COLO668 (cell line): ENCODE data around the gene DCUN1D3.

Experiments
- DNase-seq: peaks from one replicate; lab custom pipeline; 2025; ENCODE audit not compliant: unreplicated experiment; lab: John Stamatoyannopoulos, UW

The DCUN1D3 gene

DNA sequence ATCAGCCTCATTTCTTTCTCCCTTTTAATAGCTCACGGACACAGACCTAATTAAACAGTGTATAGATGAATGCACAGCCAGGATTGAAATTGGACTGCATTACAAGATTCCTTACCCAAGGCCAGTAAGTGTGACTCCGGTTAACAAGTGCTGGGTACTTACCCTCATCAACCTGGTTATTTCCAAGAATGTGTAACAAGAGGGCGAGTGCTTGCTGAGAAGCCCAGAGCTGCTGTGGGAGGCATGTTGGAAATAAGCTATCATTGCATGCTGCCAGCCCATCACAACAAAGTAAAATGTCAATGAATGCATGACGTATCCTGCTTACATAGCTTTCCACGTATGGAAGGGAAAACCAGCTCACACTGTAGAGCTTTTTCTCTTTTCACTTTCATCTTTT lies 19.9 kb upstream of the DCUN1D3 start:
- DNase-seq: no peak

DNA sequence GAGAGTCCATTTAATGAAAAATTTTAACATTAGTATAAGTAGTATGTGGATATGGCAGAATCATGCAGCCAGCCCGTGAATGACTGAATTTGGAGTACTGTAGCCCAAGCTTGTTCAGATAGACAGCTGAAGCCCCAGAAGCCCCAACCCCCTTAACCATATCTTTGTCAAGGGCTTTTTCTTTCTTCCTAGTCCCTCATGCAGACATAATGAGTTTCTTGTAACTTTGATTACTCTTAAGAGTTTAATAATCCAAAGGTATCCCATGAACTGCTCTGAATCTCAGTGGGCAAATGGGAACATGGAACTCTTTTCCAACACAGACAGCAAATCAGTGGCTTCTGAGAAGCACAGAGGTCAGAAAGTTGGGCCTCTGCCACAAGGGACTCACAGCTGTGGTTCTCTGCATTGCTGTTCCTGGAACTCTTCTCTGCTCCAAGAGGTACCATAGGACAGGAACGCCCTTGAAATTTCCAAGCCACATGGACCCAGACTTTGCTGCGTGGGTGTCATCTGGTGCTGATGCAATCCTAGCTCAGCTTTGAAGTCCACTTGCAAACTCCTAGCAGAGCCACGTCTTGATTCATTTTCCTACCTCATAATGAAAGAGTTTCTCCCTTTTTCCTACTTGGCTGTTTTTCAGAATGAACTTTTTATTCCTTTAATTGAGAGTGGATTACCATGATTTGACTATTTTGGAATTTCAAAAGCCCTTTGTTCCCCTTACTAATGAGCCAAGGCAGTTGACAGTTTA lies 18.5 kb upstream of the DCUN1D3 start:
- DNase-seq: no peak

GRCh38 chr16:20916942-20917341 lies 16.8 kb upstream of the DCUN1D3 start:
- DNase-seq: no peak

- no peak for DNase-seq
Observed at GRCh38 chr16:20916289-20916688, 16.1 kb upstream of the DCUN1D3 start.

DNA sequence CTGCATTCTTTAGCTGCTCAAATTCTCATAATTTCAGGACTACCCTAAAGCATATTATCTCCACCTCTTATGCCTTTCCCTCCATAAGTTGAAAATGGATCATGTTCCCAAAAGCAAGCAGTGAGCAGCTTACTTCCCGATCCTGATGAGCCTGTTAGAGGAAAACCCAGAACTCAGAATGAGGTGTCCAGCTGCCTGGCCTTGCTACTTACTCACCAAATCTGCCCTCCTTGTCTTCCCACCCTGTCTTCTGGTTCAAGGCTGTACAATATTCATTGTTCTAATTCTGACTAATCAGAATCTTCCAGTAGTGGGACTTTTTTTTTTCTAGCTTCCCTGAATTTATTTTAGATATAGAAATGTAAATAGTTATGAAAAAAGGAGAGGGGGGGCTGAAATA lies 11.2 kb upstream of the DCUN1D3 start:
- DNase-seq: no peak

DNA sequence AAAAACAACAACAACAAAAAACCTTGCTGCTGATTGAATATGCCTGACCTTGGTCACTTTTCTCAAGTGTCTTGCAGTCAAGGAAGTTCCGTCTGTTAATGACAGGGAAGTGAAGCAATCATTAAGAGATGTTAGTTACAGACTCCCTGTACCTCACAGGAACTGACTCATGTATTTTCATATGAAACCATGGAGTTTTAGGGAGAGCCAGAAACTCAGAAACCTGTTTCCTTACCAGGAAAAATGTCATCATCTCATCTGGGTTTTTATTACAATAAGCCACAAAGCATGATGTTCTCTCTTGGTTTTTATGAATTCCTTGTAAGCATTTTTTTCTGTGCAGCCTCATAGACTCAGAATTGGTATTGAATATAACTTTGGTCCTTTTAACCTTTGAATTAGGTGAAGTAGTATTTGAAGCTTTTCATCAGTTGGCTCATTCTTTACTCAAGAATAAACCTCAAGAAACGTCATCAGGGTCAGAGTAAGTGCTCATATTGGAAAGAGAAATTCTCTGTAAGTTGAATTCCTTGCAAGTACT lies 10.7 kb upstream of the DCUN1D3 start:
- no peak for DNase-seq

DNA sequence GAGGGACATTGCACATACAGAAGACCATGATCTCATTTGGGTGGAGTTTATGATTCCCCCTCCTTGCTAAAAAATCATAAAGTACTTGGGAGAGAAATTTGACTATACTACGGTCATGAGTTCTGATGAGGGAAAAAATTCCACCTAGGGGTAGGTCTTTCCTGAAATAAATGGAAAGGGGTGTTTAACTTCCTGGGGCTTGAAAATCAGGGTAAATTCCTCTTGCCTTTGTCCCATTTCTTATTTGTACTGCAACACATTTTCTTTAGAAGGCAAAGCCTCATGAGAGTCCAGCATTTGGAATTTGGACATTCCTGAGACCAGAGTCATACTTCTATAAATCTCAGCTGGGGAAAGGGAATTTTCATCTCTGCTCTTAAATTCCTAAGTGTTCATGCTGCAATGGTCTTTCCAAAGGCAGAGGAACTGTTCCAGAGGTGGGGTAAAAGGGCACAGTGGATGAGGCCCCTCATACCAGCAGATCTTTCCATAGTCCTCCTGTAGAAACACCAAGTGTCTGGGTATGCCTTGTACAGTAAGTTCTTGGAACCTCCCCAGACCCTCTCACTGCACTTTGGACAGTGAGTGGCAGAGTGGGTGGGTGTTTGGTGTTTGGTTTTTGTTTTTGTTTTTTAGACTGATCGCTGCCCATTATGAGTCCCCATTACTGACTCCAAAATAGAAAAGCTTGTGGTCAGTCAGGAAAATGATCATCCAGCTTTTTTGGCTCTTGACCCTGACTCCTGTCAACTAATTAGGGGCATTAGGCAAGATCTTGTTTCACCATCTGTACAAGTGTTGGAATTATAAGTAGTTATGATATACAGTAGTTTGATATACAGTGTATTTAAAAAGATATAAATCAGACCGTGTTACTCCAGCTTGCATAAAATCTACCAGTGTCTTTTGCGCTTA lies 6.4 kb upstream of the DCUN1D3 start:
- no peak for DNase-seq

DNA sequence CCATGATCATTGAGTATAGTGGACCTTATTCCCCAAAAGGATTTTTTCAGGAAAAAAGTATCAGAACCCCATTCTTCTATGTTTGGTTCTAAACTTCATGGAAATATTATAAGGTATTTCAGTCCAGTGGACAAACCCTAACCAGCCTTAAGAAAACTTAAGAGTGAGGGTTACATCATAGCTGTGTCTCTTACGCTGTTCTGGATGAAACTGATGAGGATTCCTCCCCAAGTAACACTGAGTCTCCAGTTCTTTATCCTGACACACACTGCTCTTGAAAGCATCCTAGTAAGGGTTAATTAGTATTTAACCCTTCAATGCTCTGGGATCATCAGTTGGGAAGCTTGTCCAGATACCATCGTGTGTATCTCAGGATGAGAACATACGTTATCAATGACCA lies 5.4 kb upstream of the DCUN1D3 start:
- DNase-seq: no peak

DNA sequence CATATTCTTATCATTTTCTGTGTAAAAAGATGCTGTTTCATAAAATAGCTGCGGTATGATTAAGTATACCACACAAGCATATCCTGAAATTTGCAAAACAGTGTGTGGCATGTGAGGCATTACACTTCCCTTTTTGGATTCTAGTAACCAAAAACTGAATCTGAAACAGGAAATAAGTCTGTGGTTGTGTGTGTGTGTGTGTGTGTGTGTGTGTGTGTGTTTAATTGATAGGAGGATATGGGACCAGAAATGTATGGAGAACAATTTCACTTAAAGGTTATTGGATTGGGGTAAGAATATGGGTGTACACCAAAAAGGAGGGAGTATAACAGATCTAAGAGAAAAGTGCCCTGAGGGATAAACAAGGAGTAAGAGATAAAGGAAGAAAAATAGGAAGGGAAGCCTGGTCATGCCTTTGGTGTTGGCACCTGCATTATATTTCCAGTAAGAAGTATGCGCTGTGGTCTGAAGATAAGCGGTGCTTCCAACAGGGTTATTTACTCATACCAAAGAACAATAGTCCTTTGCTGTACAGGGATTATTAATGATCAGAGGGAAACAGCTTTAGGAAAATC lies 4.4 kb upstream of the DCUN1D3 start:
- DNase-seq: peak; percentile 5

GRCh38 chr16:20903899-20904506 lies 3.8 kb upstream of the DCUN1D3 start:
- DNase-seq: no peak

- no peak for DNase-seq
Observed at GRCh38 chr16:20903116-20903898, 3.1 kb upstream of the DCUN1D3 start.

- no peak for DNase-seq
Observed at GRCh38 chr16:20902426-20902825, 2.3 kb upstream of the DCUN1D3 start.

- peak; percentile 49 for DNase-seq
Observed at GRCh38 chr16:20901436-20902112, 1.4 kb upstream of the DCUN1D3 start.

DNA sequence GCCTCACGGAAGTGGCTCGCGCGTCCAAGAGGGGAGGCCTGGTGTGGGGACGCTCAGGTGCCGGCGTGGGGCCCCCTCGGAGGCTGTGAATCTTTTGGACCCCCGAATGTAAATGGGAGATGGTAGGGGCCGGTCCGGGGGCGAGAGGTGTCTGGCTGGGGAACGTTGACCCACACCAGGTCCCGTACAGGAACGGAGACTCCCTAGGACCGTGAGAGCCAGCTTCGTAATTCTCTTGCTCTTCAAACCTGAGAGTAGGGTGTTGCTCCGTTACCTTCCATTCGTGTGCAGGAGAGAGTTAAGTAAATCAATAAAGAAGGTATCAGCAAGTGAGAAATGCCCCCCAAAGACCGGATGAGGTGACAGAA lies 894 bp upstream of the DCUN1D3 start:
- DNase-seq: no peak

GRCh38 chr16:20899477-20900298 lies 470 bp downstream of the DCUN1D3 start:
- peak; percentile 49 for DNase-seq

DNA sequence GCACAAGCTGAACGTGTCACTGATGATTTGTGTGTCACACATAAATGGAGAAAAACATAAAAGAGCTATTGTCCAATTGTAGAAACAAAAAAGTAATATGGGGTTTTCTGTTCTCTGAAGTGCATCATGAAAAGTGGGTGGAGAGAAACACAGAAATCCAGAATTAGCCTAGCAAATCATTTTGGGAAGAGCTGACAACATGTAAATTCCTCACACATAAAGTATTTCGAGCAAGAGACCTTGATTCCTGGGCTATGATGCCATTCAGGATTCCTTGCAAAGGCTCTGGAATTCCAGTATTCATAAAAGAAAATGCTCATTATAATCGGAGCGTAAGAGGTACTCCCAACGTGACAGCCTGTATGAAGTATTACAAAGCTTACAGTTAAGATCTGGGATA lies 1.1 kb downstream of the DCUN1D3 start:
- no peak for DNase-seq

DNA sequence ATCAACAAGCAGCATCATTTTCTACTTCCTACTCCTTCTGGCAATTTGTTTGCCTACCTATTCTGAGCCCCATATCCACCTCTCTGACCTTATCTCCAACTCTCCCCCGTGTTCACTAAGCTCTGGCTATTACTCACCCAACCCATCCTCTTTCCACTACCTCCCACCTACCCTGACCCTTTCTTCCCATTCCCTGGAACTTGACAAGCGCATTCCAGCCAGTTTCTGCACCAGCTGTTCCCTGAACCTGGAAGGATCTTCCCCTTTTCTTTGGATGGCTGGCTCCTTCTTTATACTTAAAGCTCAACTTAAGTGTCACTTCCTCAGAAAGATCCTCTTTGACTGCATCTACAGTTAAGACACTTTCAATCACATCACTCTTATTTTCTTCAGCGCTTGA lies 2.2 kb downstream of the DCUN1D3 start:
- no peak for DNase-seq

DNA sequence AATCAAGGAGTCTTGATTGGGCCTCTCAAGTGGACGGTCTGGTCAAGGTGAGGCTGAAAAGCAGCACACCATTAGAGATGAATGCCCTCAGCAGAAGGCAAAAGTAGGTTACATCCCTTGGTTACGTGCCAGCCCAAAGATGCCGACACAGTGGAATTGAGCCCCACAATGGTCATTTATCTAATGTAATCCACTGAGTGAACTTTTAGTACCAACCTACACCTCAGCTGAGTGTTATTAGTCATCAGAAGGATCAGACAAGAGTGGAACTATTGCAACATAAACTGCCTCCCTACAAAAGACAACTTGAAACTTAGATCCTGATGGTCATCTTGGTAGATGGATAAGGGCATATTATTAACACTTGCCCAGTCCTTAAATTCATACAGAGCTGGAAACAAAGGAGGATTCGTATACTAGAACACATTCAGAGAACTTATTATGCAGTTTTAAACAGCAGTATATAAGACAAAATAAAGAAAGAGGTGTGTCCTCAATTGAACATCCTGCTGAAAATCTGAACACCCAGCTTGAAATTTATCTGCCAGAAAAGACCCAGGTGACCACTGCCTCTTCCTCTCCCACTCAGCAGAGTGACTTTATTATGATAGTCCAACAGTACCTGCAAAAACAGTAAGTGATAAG lies 2.8 kb downstream of the DCUN1D3 start:
- no peak for DNase-seq

DNA sequence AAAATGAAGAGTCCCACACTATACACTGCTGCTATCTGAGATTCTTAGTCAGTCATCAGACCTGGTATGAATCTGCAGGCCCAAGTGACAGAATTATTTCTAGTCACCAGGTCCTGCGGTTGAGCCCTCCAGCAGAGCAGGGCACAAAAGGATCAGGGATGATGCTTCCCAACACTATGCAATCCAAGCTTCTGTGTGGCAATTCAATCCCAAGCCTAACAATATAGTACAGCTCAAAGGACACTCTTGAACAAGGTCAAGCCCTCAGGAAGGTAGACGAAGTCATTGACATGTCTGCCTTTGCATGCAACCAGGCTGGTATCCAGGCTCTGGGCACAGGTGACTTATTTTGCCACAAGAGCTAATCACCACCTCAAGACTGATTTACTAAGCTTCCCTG lies 5.8 kb downstream of the DCUN1D3 start:
- no peak for DNase-seq
